ENCODE measurements around the gene ADCY4. TPM values are rescaled to one million over a fixed set of nuclear protein-coding genes. Genes with fewer than 3 reads are reported as not detected.

The ADCY4 gene
- 1.7 and 5.1 TPM in 2 replicates for total RNA-seq (2012; rRNA removed)

- H3K9me3 ChIP-seq (replicated peaks; ENCODE audit: low read length) = no peaks in the 10 kb centered on the region
- peak within 1 kb of the TSS; percentile 61 for H3K4me3 ChIP-seq (ENCODE audit: low read length)
- no peaks in the 10 kb centered on the region for H3K36me3 ChIP-seq (ENCODE audit: insufficient read depth, low read length)
- peaks cover 62% of the 10 kb centered on the region for H3K27me3 ChIP-seq (ENCODE audit: control insufficient read depth, insufficient read depth, low read length)
- H3K9ac ChIP-seq (ENCODE audit: low read depth, low read length) = peak within 1 kb of the TSS; percentile 58
- peaks cover 27% of the 10 kb centered on the region for H3K4me1 ChIP-seq (ENCODE audit: control insufficient read depth, insufficient read depth, low read length)
- peak within 1 kb of the TSS; percentile 85 for H3K4me2 ChIP-seq (ENCODE audit: low read length)
These were observed at the start of gene ADCY4 for GRCh38 chr14:24334431-24335291. Gene ADCY4 (minus strand): TSS chr14:24335071. CDS start chr14:24334652, 419 bp downstream.

DNA sequence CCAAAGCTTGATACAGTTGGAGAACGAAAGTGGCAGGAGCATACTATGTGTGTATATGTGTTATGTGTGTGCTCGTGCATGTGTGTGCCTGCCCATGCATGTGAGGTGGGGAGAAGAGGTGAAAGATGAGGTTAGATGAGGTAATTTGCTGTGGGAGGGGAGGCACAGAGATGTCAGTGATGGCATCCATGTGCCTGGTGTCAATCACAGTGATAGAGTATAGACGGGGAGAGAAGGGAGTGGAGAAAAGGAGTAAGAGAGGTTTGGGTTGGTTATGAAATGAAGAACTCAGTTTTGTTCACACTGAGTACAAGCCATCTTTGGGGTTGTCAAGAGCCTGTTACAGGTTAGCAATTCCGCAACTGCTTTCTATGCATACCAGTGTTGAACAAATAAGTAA, 49.3 kb upstream of the ADCY4 start:
- H3K4me2 ChIP-seq (ENCODE audit: low read length) = no peak overlapping the region
- H3K9ac ChIP-seq (ENCODE audit: low read depth, low read length) = no peak overlapping the region
- no peak overlapping the region for H3K4me3 ChIP-seq (ENCODE audit: low read length)
- H3K27me3 ChIP-seq (ENCODE audit: control insufficient read depth, insufficient read depth, low read length) = peaks cover 25% of the 10 kb centered on the region
- no peaks in the 10 kb centered on the region for H3K36me3 ChIP-seq (ENCODE audit: insufficient read depth, low read length)
- no peaks in the 10 kb centered on the region for H3K9me3 ChIP-seq (replicated peaks; ENCODE audit: low read length)
- H3K4me1 ChIP-seq (ENCODE audit: control insufficient read depth, insufficient read depth, low read length) = no peaks in the 10 kb centered on the region

DNA sequence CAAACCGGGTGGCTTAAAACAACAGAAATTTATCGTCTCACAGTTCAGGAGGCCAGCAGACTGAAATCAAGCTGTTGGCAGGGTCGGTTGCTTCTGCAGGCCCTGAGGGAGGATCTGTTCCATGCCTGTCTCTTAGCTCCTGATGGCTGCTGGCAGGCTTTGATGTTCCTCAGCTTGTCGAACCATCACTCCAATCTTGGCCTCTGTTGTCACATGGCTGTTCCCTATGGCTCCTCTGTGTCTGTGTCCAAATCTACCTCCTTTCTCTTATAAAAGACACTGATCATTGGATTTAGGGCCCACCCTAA, 47.1 kb upstream of the ADCY4 start:
- H3K4me3 ChIP-seq (ENCODE audit: low read length) = no peak overlapping the region
- peaks cover 18% of the 10 kb centered on the region for H3K27me3 ChIP-seq (ENCODE audit: control insufficient read depth, insufficient read depth, low read length)
- H3K36me3 ChIP-seq (ENCODE audit: insufficient read depth, low read length) = peaks cover 10% of the 10 kb centered on the region
- H3K4me2 ChIP-seq (ENCODE audit: low read length) = no peak overlapping the region
- H3K4me1 ChIP-seq (ENCODE audit: control insufficient read depth, insufficient read depth, low read length) = no peaks in the 10 kb centered on the region
- no peak overlapping the region for H3K9ac ChIP-seq (ENCODE audit: low read depth, low read length)
- no peaks in the 10 kb centered on the region for H3K9me3 ChIP-seq (replicated peaks; ENCODE audit: low read length)

- Histone ChIP-seq H3K9ac (ENCODE audit: low read depth, low read length) (no peak overlapping the region), H3K4me1 (ENCODE audit: control insufficient read depth, insufficient read depth, low read length) (no peaks in the 10 kb centered on the region), H3K4me3 (ENCODE audit: low read length) (no peak overlapping the region), H3K36me3 (ENCODE audit: insufficient read depth, low read length) (peaks cover 16% of the 10 kb centered on the region), H3K27me3 (ENCODE audit: control insufficient read depth, insufficient read depth, low read length) (peaks cover 13% of the 10 kb centered on the region), H3K4me2 (ENCODE audit: low read length) (no peak overlapping the region), H3K9me3 (replicated peaks; ENCODE audit: low read length) (no peaks in the 10 kb centered on the region)
These were observed 46.6 kb upstream of the ADCY4 start for GRCh38 chr14:24381363-24382063.

GRCh38 chr14:24379907-24380730, 45.2 kb upstream of the ADCY4 start:
- no peak overlapping the region for H3K9ac ChIP-seq (ENCODE audit: low read depth, low read length)
- peaks cover 25% of the 10 kb centered on the region for H3K36me3 ChIP-seq (ENCODE audit: insufficient read depth, low read length)
- H3K4me3 ChIP-seq (ENCODE audit: low read length) = no peak overlapping the region
- no peak overlapping the region for H3K4me2 ChIP-seq (ENCODE audit: low read length)
- peaks cover 7% of the 10 kb centered on the region for H3K27me3 ChIP-seq (ENCODE audit: control insufficient read depth, insufficient read depth, low read length)
- no peaks in the 10 kb centered on the region for H3K4me1 ChIP-seq (ENCODE audit: control insufficient read depth, insufficient read depth, low read length)
- H3K9me3 ChIP-seq (replicated peaks; ENCODE audit: low read length) = no peaks in the 10 kb centered on the region

DNA sequence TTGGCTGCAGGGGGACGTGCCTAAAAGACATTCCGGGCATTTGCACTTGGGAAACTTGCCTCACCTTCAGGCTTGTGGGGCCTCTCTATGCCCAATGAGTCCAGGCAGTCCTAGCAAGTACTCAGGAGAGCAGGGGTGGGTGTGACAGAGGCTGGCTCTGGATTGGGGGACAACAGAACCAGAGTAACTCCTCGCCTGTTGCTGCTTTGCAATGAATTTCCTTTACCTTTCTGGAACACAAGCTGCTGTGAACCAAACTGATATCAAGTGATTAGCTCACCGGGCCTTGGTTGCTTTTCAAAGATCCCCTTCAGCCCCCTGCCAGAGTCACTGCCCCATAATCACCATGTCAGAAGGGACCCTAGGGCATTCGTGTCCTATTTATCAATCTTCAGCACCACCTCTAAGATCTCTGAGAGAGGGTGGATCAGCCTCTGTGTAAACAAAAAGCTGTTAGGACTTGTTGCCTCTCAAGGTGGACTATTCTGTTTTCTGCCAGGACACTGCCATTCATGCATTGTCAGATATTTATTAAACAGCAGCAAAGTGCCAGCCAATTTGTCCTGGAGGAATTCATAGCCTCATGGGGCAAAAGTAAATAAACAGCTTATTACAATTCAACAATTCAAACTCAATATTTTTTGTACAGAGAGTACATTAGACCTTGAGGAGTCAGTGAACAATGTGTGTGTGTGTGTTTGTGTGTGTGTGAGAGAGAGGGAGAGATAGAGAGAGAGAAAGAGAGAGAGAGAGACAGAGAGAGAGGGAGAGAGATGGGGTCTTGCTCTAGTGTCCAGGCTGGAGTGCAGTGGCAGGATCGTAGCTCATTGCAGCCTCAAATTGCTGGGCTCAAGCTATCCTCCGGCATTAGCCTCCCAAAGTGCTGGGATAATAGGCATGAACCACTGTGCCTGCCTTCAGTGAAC, 44.4 kb upstream of the ADCY4 start:
- Histone ChIP-seq H3K4me1 (ENCODE audit: control insufficient read depth, insufficient read depth, low read length) (no peaks in the 10 kb centered on the region), H3K27me3 (ENCODE audit: control insufficient read depth, insufficient read depth, low read length) (peaks cover 4% of the 10 kb centered on the region), H3K9ac (ENCODE audit: low read depth, low read length) (no peak overlapping the region), H3K4me2 (ENCODE audit: low read length) (no peak overlapping the region), H3K9me3 (replicated peaks; ENCODE audit: low read length) (no peaks in the 10 kb centered on the region), H3K4me3 (ENCODE audit: low read length) (no peak overlapping the region), H3K36me3 (ENCODE audit: insufficient read depth, low read length) (peaks cover 28% of the 10 kb centered on the region)

GRCh38 chr14:24378327-24378726, 43.5 kb upstream of the ADCY4 start:
- no peak overlapping the region for H3K9ac ChIP-seq (ENCODE audit: low read depth, low read length)
- no peaks in the 10 kb centered on the region for H3K9me3 ChIP-seq (replicated peaks; ENCODE audit: low read length)
- no peaks in the 10 kb centered on the region for H3K4me1 ChIP-seq (ENCODE audit: control insufficient read depth, insufficient read depth, low read length)
- no peak overlapping the region for H3K4me2 ChIP-seq (ENCODE audit: low read length)
- peaks cover 35% of the 10 kb centered on the region for H3K36me3 ChIP-seq (ENCODE audit: insufficient read depth, low read length)
- no peaks in the 10 kb centered on the region for H3K27me3 ChIP-seq (ENCODE audit: control insufficient read depth, insufficient read depth, low read length)
- H3K4me3 ChIP-seq (ENCODE audit: low read length) = no peak overlapping the region

DNA sequence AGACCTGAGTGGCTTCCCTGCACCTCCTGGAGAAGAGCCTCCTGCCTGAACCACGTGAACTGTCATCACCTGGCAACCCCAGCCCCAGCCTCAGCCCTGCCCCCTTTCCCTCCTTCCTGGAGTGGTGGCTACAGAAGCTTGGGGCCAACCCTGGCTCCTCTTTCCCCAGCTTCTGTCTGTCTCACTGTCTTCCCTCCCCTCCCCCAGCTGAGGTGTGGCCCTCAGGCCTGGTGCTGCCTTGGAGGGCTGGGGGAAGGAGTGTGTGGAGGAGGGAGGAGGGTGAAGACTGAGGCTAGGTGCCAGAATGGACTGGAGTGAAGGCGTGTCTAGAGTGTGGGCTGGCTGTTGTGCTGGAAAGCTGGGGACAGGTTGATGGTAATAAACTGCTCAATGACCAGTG, 42.8 kb upstream of the ADCY4 start:
- peaks cover 36% of the 10 kb centered on the region for H3K36me3 ChIP-seq (ENCODE audit: insufficient read depth, low read length)
- no peaks in the 10 kb centered on the region for H3K4me1 ChIP-seq (ENCODE audit: control insufficient read depth, insufficient read depth, low read length)
- H3K9me3 ChIP-seq (replicated peaks; ENCODE audit: low read length) = no peaks in the 10 kb centered on the region
- no peak overlapping the region for H3K4me3 ChIP-seq (ENCODE audit: low read length)
- H3K27me3 ChIP-seq (ENCODE audit: control insufficient read depth, insufficient read depth, low read length) = no peaks in the 10 kb centered on the region
- H3K9ac ChIP-seq (ENCODE audit: low read depth, low read length) = no peak overlapping the region
- no peak overlapping the region for H3K4me2 ChIP-seq (ENCODE audit: low read length)

DNA sequence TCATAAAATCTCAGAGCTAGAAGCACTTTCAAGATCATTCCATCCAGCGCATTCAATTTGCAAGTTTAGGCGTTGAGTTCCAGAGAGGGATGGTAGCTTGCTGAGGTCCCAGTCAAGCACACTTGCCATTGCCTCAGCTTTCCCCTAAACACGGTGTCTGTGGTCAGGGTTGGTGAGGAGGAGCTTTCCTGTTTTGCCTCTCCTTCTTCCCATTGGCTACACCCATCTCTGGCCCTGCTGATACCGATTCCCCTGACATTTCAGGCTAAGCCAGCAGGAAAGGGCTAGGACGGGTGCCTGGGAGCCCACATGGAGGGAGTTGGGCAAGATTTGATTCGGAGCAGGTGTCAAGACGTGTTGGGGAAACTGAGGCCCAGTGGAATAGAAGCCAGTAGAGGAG, 42.3 kb upstream of the ADCY4 start:
- no peaks in the 10 kb centered on the region for H3K27me3 ChIP-seq (ENCODE audit: control insufficient read depth, insufficient read depth, low read length)
- no peak overlapping the region for H3K9ac ChIP-seq (ENCODE audit: low read depth, low read length)
- no peaks in the 10 kb centered on the region for H3K9me3 ChIP-seq (replicated peaks; ENCODE audit: low read length)
- no peaks in the 10 kb centered on the region for H3K4me1 ChIP-seq (ENCODE audit: control insufficient read depth, insufficient read depth, low read length)
- H3K4me2 ChIP-seq (ENCODE audit: low read length) = no peak overlapping the region
- no peak overlapping the region for H3K4me3 ChIP-seq (ENCODE audit: low read length)
- peaks cover 36% of the 10 kb centered on the region for H3K36me3 ChIP-seq (ENCODE audit: insufficient read depth, low read length)

- Histone ChIP-seq H3K4me3 (ENCODE audit: low read length) (no peak overlapping the region), H3K4me1 (ENCODE audit: control insufficient read depth, insufficient read depth, low read length) (no peaks in the 10 kb centered on the region), H3K27me3 (ENCODE audit: control insufficient read depth, insufficient read depth, low read length) (no peaks in the 10 kb centered on the region), H3K4me2 (ENCODE audit: low read length) (no peak overlapping the region), H3K9ac (ENCODE audit: low read depth, low read length) (no peak overlapping the region), H3K9me3 (replicated peaks; ENCODE audit: low read length) (no peaks in the 10 kb centered on the region), H3K36me3 (ENCODE audit: insufficient read depth, low read length) (peaks cover 36% of the 10 kb centered on the region)
These were observed 41.7 kb upstream of the ADCY4 start for GRCh38 chr14:24376448-24377070.

All from skeletal muscle satellite cell (primary cell).